Nephron progenitor cell (in vitro differentiated cells): ENCODE measurements around the gene PET100.
A peak's percentile ranks its signal among the peaks of the same experiment; 100 is the strongest.

ENCODE experiments used
- DNase-seq: peaks from one replicate; pipeline ENCODE4 v3.0.0; 2021
- H3K27ac Mint-ChIP-seq: 2 replicates; pipeline ENCODE4 v1.8.0; 2021; ENCODE audit warnings: mild to moderate bottlenecking, moderate library complexity, mixed read lengths
- H3K27me3 Mint-ChIP-seq: 2 replicates; pipeline ENCODE4 v1.8.0; 2021; ENCODE audit warnings: mild to moderate bottlenecking, low read depth, mixed read lengths; ENCODE audit not compliant: poor library complexity
- H3K36me3 Mint-ChIP-seq: 2 replicates; pipeline ENCODE4 v1.8.0; 2021; ENCODE audit warnings: low read depth, mixed read lengths
- H3K4me1 Mint-ChIP-seq: 2 replicates; pipeline ENCODE4 v1.8.0; 2021; ENCODE audit warnings: mixed read lengths
- H3K4me3 Mint-ChIP-seq: 2 replicates; pipeline ENCODE4 v1.8.0; 2021; ENCODE audit warnings: mild to moderate bottlenecking, moderate library complexity, mixed read lengths
- H3K9me3 Mint-ChIP-seq: 2 replicates; pipeline ENCODE4 v1.8.0; 2021; ENCODE audit warnings: mild to moderate bottlenecking, moderate library complexity, mixed read lengths
- TF ChIP-seq, protein P1 (sequence below): fragments of 200-600 bp; sonication (generic); IDR thresholded peaks from 2 replicates; pipeline ENCODE4 v1.5.0; 2021; ENCODE audit warnings: antibody characterized with exemption

PET100 gene

DNA sequence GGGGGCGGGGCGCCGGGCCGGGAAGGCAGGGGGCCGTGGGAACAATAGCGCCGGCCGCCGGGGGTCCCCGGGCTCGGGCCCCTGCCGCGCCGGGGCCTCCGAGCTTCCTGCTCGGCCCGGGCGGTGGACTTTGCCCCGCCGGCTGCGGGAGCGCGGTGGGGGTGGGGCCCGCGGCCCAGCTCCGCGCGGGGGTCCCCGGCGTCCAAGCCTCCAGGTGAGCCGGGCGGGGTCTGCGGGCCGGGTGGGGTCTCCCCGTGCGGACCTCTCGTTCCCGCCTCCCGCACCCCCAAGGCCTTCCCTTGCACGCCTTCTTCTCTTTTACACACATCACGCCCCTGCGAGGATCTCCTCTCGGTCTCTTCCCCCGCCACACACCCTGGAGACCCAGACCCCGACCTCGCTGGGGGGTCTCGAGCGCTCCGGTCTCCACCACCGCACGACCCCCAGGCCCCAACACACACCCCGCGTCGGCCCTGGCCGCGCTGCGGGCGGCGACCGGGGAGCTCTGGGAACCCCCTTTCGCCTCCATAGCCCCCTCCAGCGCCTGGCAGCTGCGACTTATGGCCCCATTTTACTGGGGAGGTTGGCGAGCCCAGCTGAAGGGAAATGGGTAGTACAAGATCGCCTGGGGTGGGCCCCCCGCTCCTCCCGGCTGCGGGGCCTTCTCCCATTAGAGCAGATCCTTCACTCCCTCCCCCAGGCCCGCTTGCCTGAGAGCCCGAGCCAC is 33.2 kb upstream of the PET100 start:
- Mint-ChIP-seq H3K36me3 (no peaks in the 10 kb centered on the region), H3K9me3 (no peaks in the 10 kb centered on the region), H3K27me3 (peaks cover 65% of the 10 kb centered on the region), H3K4me1 (peaks cover 5% of the 10 kb centered on the region), H3K27ac (no peak overlapping the region), H3K4me3 (peak overlapping the region; percentile 79)
- DNase-seq = peak; percentile 22
- TF ChIP-seq, protein P1, sequence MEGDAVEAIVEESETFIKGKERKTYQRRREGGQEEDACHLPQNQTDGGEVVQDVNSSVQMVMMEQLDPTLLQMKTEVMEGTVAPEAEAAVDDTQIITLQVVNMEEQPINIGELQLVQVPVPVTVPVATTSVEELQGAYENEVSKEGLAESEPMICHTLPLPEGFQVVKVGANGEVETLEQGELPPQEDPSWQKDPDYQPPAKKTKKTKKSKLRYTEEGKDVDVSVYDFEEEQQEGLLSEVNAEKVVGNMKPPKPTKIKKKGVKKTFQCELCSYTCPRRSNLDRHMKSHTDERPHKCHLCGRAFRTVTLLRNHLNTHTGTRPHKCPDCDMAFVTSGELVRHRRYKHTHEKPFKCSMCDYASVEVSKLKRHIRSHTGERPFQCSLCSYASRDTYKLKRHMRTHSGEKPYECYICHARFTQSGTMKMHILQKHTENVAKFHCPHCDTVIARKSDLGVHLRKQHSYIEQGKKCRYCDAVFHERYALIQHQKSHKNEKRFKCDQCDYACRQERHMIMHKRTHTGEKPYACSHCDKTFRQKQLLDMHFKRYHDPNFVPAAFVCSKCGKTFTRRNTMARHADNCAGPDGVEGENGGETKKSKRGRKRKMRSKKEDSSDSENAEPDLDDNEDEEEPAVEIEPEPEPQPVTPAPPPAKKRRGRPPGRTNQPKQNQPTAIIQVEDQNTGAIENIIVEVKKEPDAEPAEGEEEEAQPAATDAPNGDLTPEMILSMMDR = no peak

DNA sequence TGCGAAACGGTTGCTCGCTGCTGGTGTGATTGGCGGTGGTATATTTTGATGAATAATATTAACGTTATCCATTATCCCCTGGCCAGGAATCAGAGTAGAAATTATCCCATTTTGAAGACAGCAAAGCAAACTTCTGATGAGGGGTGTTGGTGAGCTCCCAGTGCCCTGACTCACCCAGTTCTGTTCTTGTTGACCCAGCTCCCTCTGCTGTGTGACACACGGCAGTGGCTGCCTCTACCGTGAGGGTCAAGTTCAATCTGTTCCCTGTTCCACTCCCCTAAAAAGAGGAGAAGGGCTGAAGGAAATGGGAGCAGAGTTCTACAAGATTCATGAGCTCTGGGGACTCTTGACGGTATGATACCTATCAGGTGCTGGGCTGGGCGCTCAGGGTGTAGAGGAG is 31.9 kb upstream of the PET100 start:
- Mint-ChIP-seq H3K4me3 (peak overlapping the region; percentile 42), H3K36me3 (no peaks in the 10 kb centered on the region), H3K9me3 (no peaks in the 10 kb centered on the region), H3K27me3 (peaks cover 58% of the 10 kb centered on the region), H3K4me1 (peaks cover 5% of the 10 kb centered on the region), H3K27ac (no peak overlapping the region)
- no peak for DNase-seq
- TF ChIP-seq, protein P1 = no peak

DNA sequence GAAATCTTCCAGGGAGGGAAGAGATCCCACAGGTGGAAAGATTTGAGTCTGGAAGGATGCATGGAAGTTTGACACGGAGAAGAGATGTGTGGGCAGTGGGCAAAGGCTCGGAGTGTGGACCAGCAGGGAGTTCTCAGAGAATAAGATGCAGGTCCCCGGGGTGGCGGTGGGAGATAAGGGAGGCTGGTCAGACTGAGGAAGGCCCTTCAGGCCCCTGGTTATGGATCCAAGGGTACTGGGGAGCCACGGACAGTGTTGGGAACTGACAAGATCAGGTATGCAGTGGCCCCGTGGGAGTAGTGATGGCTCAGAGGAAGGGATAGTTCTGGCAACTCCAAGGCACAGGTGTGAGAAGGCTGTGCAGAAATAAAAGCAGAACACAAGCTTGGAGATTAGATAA is 31.4 kb upstream of the PET100 start:
- TF ChIP-seq, protein P1 = no peak
- no peaks in the 10 kb centered on the region for H3K9me3 Mint-ChIP-seq
- no peak for DNase-seq
- H3K4me3 Mint-ChIP-seq = no peak overlapping the region
- H3K4me1 Mint-ChIP-seq = peaks cover 5% of the 10 kb centered on the region
- no peak overlapping the region for H3K27ac Mint-ChIP-seq
- H3K27me3 Mint-ChIP-seq = peaks cover 53% of the 10 kb centered on the region
- no peaks in the 10 kb centered on the region for H3K36me3 Mint-ChIP-seq

DNA sequence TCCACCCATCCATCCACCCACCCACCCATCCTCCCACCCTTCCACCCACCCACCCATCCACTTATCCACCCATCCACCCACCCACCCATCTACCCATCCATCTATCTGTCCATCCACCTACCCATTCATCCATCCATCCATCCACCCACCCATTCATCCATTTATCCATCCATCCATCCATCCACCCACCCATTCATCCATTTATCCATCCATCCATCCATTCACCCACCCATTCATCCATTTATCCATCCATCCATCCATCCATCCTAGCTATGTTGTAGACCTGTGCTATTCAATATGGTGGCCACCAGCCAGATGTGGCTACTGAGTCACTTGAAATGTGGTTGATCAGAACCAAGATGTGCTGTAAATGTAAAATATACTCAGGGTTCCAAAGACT is 28.9 kb upstream of the PET100 start:
- Mint-ChIP-seq H3K9me3 (no peaks in the 10 kb centered on the region), H3K27ac (no peak overlapping the region), H3K4me3 (no peak overlapping the region), H3K4me1 (no peaks in the 10 kb centered on the region), H3K36me3 (no peaks in the 10 kb centered on the region), H3K27me3 (peaks cover 38% of the 10 kb centered on the region)
- TF ChIP-seq, protein P1 = no peak
- no peak for DNase-seq

DNA sequence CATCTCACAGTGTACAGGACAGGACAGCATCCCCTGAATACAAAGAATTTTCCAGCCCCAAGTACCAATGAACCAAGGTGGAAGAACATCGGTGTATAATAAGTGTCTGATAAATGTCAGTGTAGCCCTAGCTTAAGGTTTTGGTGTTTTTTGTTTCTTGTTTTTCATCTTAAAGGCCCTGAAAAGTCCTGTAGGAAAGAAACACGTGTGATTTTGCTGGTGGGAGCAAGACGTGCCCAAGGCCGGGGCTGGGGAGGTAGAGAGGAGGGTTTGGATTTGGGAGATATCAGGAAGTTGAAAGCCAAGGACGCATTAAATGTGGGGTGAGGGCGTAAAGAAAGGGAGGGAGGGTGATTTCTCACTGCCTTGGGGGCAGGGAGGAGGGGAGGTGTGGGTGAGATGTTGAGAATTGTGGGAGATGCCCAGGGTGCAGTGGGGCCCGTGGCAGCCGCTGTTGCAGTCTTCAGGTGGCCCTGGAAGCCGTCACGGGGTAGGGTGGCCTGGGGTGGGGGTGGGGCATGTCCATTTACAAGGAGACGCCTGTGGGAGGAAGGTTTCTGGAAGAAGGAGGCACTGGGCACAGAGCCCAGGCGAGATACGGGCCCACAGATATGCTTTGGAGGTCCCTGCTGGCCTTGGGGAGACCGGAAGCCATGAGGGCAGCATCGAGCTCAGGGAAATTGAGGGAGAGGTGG is 27.2 kb upstream of the PET100 start:
- Mint-ChIP-seq H3K4me3 (no peak overlapping the region), H3K4me1 (no peaks in the 10 kb centered on the region), H3K36me3 (no peaks in the 10 kb centered on the region), H3K27me3 (peaks cover 26% of the 10 kb centered on the region), H3K27ac (no peak overlapping the region), H3K9me3 (no peaks in the 10 kb centered on the region)
- no peak for DNase-seq
- TF ChIP-seq, protein P1 = no peak
